Subcutaneous adipose tissue (tissue), 4 donors: ENCODE data around the gene ADH1C. TPM values are rescaled to one million over a fixed set of nuclear protein-coding genes. Genes with fewer than 3 reads are reported as not detected.

ENCODE experiments used
- total RNA-seq, 4 donors: library from RNA; depleted of rRNA; stranded (reverse); fragments of >200 nt; gene quantifications; one replicate each; pipeline ENCODE4 v1.1.0, GENCODE V29; 2016
- TF ChIP-seq, protein P1 (sequence below): fragments of 450-650 bp; IDR thresholded peaks from one replicate; pipeline ENCODE4 v1.5.1; 2016; ENCODE audit warnings: low read depth, mild to moderate bottlenecking, control low read depth, antibody characterized with exemption, moderate library complexity

The ADH1C gene
- total RNA-seq, 4 donors from 2014 or later, result 21.3 to 51.7 (median 24.4) TPM

DNA sequence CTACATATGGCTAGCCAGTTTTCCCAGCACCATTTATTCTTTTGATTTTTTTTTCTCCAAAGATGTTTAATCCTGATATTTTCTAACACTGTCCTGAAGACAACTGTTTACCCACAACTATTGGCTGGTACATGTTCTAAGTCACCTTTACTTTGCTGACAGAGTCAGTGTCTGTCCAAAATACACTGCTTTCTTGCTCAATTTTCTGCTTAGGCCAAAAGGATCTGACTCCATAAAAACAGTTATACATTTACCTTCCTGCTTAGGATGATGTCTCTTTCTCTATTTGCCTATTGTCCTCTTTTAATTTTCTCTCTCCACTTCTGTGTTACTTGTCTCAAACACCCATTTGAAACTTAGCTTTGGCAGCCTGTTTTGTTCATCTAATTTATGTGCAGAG, 3.2 kb downstream of the ADH1C start:
- TF ChIP-seq, protein P1, sequence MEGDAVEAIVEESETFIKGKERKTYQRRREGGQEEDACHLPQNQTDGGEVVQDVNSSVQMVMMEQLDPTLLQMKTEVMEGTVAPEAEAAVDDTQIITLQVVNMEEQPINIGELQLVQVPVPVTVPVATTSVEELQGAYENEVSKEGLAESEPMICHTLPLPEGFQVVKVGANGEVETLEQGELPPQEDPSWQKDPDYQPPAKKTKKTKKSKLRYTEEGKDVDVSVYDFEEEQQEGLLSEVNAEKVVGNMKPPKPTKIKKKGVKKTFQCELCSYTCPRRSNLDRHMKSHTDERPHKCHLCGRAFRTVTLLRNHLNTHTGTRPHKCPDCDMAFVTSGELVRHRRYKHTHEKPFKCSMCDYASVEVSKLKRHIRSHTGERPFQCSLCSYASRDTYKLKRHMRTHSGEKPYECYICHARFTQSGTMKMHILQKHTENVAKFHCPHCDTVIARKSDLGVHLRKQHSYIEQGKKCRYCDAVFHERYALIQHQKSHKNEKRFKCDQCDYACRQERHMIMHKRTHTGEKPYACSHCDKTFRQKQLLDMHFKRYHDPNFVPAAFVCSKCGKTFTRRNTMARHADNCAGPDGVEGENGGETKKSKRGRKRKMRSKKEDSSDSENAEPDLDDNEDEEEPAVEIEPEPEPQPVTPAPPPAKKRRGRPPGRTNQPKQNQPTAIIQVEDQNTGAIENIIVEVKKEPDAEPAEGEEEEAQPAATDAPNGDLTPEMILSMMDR, result no peak

DNA sequence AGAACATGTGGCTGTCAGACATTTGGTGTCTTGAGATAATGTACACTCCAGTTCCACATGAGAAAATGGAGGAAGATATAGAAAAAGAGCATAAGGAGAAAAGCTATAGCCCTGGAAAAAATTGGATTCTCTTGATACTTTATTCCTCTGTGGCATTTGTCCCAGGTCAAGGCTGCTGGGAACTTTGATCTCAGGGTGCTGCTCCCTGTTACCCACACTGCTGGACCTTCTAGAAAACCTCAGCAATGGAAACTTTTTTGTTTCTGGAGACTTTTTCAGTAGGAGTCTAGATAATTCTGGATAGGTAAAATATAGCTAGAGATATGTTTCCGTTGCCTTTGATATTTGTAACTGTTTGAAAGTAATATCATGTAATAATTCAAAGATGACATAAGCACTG, 11.1 kb downstream of the ADH1C start:
- TF ChIP-seq, protein P1, result no peak

DNA sequence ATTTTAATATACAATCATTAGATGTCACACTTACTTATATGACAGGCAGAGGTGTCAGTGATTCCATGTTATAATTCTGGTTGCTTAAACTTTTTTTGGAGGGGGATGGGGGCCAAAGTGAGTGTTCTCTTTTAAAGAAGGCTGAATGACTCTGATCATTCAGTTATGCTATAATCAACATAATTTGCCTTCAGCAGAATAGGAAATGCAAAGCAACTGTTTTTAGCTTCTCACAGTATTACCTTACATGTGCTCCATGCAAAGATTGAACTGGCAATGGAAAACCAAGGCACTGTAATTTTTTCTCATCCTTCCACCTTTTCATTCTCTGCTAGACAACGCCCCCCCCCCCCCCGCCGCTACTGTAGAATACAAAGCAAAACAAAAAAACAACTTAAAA, 13.4 kb downstream of the ADH1C start:
- TF ChIP-seq, protein P1, result no peak

DNA sequence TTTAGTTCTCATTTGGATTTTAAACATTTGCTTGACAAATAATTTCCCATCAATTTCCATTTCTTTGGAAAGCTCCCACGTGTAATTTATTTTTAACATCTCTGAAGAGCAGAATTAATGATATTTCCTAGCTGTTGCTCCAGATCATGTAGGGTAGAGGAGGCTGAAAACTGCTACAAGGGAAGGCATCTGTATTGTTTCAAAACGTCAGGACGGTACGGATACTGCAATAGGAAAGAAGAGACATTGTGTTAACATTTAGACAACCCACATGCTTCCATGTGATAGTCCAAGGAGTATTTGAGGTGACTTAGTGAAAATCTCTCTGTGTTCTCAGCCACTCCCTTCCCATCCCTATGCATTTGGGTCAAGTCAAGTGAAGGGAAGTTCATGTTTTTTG, 16.0 kb downstream of the ADH1C start:
- TF ChIP-seq, protein P1, result no peak

DNA sequence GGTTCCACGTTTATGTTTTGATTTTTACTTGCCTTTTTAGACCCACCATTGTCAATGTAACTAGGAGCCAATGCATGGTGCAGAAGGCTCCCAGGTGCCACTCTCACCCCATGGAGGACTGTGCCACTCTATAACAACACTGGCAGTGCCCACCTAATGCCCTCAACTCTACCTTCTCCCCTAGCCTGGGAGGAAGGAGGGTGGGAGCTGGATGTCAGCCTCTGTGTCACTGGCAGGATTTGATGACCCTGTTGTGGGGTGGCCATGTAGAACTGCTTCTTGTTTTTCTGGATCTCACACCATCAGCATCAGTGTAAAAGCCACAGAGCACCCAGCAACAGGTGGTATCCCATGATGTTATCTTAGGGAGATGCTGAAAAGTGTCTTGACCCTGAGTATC, 17.7 kb downstream of the ADH1C start:
- TF ChIP-seq, protein P1, result no peak

DNA sequence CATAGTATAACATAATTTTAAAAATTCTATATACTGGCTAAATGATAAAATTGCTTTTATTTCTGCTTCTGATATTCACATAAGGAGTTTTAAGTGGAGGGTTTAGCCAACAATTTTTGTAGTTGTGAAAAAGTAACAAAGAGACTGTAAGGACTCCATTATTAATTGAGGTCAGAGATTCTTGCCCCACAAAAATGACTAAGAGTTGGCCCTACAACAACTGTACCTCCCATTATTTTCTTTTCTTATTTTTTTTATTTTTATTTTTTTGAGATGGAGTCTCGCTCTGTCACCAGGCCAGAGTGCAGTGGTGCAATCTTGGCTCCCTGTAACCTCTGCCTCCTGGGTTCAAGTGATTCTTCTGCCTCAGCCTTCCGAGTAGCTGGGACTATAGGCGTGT, 21.9 kb downstream of the ADH1C start:
- TF ChIP-seq, protein P1, result no peak

DNA sequence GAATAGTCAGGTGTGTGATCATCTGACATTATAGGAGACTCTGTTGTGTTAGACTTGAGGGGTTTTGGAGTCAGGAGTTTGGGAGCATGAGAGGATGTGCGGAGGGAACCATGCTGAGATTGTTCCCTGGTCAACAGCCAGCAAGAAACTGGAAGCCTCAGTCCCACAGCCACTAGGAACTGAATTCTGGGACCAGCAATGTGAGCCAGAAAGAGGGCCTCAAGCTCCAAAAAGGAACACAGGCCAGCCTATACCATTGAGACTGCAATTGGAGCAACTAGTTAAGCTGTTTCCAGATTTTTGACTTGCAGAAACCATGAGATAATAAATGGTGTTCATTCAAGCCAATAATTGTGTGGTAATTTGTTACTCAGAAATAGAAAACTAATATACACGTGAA, 22.7 kb downstream of the ADH1C start:
- TF ChIP-seq, protein P1, result no peak

DNA sequence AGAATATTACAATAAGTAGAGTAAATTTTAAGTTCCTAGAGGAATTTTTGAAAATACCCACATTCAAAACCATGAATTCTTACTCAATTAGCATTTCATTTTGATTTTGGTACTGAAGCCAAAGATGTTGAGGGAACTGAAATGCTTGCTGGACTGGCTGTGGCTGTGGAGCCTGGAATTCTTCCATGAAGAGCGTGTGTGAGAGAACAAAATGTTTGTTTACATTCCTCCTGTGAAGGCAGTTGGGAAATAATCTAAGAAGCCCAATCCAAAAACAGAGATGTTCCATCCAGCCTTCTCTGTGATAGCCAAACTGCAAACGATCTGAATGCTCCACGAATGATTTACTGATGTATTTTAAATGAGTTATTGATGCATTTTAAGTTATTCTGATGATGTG, 27.6 kb downstream of the ADH1C start:
- TF ChIP-seq, protein P1, result no peak
